SU-DHL-6 (cell line): ENCODE data around the gene SMAD6.

Experiments
- EZH2phosphoT487 ChIP-seq: fragments of 200-600 bp; sonication (generic), shearing (Covaris generic); conservative IDR thresholded peaks from 2 replicates; pipeline ENCODE4 v1.6.1; 2018; ENCODE audit warnings: mild to moderate bottlenecking, antibody characterized with exemption, low read length, moderate library complexity, mixed read lengths
- TF ChIP-seq, protein P1 (sequence below): fragments of 200-600 bp; sonication (generic); IDR thresholded peaks from one replicate; pipeline ENCODE4 v1.5.1; 2017; ENCODE audit warnings: antibody characterized with exemption, mild to moderate bottlenecking, low read length, moderate library complexity; ENCODE audit not compliant: insufficient read depth, poor library complexity, severe bottlenecking

DNA sequence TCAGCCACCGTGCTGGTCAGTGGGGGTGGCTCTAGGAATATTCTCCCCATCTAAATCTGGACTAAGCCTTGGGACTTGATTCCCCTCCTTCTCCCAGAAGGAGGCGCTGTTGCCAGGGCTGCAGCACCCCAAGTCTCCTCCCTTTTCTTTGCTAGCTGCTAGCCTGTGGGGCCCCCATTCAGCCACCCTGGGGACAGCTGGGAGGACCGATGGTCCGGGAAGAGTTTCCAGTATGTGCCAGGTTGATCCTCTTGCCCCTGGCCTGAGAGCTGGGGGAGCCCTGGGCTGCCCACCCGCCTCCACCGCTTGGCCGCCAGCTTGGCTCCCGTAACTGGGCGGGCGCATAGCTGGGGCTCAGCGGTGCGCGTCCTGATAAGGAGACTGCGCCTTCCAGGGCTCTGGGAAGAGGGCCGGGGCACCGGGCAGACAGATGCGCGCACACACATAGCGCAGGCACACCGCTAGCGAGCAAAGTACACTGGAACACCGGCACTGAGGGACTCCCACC, 4.2 kb downstream of the SMAD6 start:
- TF ChIP-seq, protein P1, sequence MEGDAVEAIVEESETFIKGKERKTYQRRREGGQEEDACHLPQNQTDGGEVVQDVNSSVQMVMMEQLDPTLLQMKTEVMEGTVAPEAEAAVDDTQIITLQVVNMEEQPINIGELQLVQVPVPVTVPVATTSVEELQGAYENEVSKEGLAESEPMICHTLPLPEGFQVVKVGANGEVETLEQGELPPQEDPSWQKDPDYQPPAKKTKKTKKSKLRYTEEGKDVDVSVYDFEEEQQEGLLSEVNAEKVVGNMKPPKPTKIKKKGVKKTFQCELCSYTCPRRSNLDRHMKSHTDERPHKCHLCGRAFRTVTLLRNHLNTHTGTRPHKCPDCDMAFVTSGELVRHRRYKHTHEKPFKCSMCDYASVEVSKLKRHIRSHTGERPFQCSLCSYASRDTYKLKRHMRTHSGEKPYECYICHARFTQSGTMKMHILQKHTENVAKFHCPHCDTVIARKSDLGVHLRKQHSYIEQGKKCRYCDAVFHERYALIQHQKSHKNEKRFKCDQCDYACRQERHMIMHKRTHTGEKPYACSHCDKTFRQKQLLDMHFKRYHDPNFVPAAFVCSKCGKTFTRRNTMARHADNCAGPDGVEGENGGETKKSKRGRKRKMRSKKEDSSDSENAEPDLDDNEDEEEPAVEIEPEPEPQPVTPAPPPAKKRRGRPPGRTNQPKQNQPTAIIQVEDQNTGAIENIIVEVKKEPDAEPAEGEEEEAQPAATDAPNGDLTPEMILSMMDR: no peak
- no peak for TF ChIP-seq EZH2phosphoT487
